PFSK-1 (cell line): ENCODE data around the gene ALG14.

Experiments
- POLR2AphosphoS5 ChIP-seq: IDR thresholded peaks from 2 replicates; pipeline ENCODE4 v1.6.1; 2012; ENCODE audit warnings: low read depth, mild to moderate bottlenecking, control low read depth, low read length, moderate library complexity
- REST ChIP-seq, 2 experiments: IDR thresholded peaks; 2 replicates each; pipeline versions ENCODE4 v1.6.1 to v1.8.0; 2011 to 2012; ENCODE audit warnings: low read depth in 2 of 2, low read length in 2 of 2, control low read depth in 1 of 2, inconsistent platforms in 1 of 2, mild to moderate bottlenecking in 1 of 2, moderate library complexity in 1 of 2; ENCODE audit not compliant: insufficient read depth in 1 of 2
- TAF1 ChIP-seq: IDR thresholded peaks from 2 replicates; pipeline ENCODE4 v1.6.1; 2012; ENCODE audit warnings: low read length, control low read depth, borderline replicate concordance; ENCODE audit not compliant: insufficient read depth

DNA sequence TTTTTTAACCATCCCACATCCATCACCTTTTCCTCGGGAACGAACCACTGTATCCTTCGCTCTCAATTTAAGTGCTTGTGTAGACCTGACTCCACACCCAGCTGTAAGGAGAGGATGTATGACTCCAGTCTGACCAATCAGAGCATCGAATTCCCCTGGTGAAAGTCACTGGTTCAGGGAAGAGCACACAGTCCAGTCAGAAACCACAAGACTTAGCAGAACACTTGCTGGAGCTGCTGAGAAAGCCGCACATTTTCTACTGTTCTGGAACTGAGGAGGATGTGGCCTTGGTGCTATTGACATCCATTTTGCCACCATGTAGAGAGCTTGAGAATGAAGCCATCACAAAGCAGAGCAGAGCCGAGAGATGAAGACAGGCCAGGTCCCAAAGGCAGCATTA, 86.0 kb downstream of the ALG14 start:
- TF ChIP-seq POLR2AphosphoS5, result no peak
- no peak for TF ChIP-seq TAF1
- no peak for TF ChIP-seq REST (IDR thresholded peaks at IDR 0.05; ENCODE audit: insufficient read depth in 1 of 2, low read depth in 2 of 2, low read length in 2 of 2)
